Measurements from ENCODE around the gene CCR8. TPM values are rescaled to one million over a fixed set of nuclear protein-coding genes. Genes with fewer than 3 reads are reported as not detected.

CCR8 gene
- total RNA-seq, 1 donor from 2014 or later = not detected

- DNase-seq = no peak
- intact Hi-C loops (cut with DNase I) = no loop called here
- ATAC-seq (ENCODE audit: poor library complexity) = peak; percentile 54
These were observed 48.6 kb downstream of the CCR8 start for GRCh38 chr3:39378088-39378487.

- DNase-seq (no peak), ATAC-seq (ENCODE audit: poor library complexity) (no peak)
- intact Hi-C loops (cut with DNase I) = no loop called here
These were observed 49.7 kb downstream of the CCR8 start for GRCh38 chr3:39378957-39379777.

DNA sequence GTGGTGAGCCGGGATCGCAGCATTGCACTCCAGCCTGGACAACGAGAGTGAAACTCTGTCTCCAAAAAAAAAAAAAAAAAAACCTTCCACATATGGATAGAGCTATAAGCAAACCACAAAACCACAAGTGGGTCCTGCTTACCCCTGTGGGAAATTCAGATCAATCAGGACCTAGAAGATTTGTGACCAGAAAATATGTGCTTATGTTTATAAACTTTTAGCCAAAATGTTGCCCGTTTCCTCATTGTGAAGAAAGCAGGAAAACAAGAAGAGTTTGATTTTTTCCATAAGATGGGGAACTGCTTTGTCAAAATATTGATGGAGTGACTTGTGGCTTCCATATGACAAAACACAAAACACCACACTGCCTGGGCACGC, 50.3 kb downstream of the CCR8 start:
- intact Hi-C loops (cut with DNase I) = no loop called here

DNA sequence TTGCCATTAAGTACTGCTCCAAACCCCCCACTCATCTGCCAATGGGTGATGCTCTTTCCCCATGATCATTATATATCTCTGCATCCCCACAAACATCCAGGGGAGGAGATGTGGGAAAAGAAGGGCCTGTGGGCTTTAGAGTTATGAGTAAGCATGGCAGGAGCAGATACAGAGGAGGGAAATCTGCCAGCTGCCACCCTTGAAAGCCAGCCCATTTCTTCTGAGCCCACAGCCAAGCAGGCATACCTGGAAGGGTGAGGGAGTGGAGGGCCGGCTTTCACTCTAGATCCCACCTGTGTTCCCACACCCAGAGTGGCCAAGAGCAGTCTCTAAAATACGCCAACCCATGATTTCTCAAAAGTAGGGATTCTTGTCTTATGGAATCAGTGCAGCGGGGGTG, 51.9 kb downstream of the CCR8 start:
- intact Hi-C loops (cut with DNase I) = no loop called here

More for the DNA sequence above, 50.3 kb downstream of the CCR8 start:
- ATAC-seq (ENCODE audit: poor library complexity) (no peak), DNase-seq (no peak)

More for the DNA sequence above, 51.9 kb downstream of the CCR8 start:
- no peak for DNase-seq
- ATAC-seq (ENCODE audit: poor library complexity) = no peak

Other genes starting within 250 kb of the CCR8 start
- gene GORASP1, start 222.1 kb upstream of the CCR8 start, total RNA-seq = 48.4 TPM
- 2.0 TPM for gene TTC21A, start 222.0 kb upstream of the CCR8 start, total RNA-seq
- gene CSRNP1, start 176.1 kb upstream of the CCR8 start, total RNA-seq = 11.4 TPM
- gene XIRP1, start 137.1 kb upstream of the CCR8 start, total RNA-seq = 249 TPM
- gene CX3CR1, start 49.7 kb upstream of the CCR8 start, total RNA-seq = 1.5 TPM
- gene SLC25A38, start 53.7 kb downstream of the CCR8 start, total RNA-seq = 14.4 TPM
- 389 TPM for gene RPSA, start 77.0 kb downstream of the CCR8 start, total RNA-seq
- gene MOBP, start 138.0 kb downstream of the CCR8 start, total RNA-seq = not detected

Measured in Right ventricle myocardium superior (tissue), 1 donor.